ENCODE measurements around the gene USP24.

DNA sequence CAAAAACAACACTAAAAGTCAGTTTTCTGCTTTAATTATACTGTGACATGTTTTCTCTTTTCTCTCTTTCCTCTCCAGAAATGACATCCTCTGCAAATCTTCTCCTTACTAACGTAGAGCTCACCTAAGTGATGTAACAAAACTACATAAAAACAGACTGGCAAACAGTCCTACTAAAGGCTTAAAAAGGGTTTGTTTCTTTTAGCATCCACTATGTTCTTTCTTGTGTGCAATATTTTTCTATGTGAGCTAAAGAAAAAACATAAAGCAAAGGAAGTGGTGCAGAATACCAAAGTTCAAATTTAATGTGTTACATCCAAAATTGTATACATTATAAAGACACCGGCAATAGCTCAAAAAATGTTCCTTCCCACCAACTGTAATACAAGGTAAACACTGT lies 14.5 kb downstream of the USP24 start:
- TF ChIP-seq, protein P1, sequence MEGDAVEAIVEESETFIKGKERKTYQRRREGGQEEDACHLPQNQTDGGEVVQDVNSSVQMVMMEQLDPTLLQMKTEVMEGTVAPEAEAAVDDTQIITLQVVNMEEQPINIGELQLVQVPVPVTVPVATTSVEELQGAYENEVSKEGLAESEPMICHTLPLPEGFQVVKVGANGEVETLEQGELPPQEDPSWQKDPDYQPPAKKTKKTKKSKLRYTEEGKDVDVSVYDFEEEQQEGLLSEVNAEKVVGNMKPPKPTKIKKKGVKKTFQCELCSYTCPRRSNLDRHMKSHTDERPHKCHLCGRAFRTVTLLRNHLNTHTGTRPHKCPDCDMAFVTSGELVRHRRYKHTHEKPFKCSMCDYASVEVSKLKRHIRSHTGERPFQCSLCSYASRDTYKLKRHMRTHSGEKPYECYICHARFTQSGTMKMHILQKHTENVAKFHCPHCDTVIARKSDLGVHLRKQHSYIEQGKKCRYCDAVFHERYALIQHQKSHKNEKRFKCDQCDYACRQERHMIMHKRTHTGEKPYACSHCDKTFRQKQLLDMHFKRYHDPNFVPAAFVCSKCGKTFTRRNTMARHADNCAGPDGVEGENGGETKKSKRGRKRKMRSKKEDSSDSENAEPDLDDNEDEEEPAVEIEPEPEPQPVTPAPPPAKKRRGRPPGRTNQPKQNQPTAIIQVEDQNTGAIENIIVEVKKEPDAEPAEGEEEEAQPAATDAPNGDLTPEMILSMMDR (IDR thresholded peaks at IDR 0.05; ENCODE audit: low read depth, low read length), result no peak
- TF ChIP-seq EZH2phosphoT487 (IDR thresholded peaks at IDR 0.05; ENCODE audit: low read depth), result no peak
